HepG2 (cell line): ENCODE data around the gene DAG1. TPM values are rescaled to one million over a fixed set of nuclear protein-coding genes. Genes with fewer than 3 reads are reported as not detected.

ENCODE experiments used
- BORCS8-MEF2B ChIP-seq: sonication (generic); formaldehyde crosslinking; IDR thresholded peaks from 2 replicates; pipeline ENCODE4 v1.8.0; 2022; ENCODE audit warnings: mild to moderate bottlenecking, missing genetic modification reagents
- BRCA1 ChIP-seq: sonication (generic); formaldehyde crosslinking; IDR thresholded peaks from 2 replicates; pipeline ENCODE4 v1.4.0; 2020; ENCODE audit warnings: missing genetic modification reagents
- CEBPB ChIP-seq: IDR thresholded peaks from 2 replicates; pipeline ENCODE4 v1.6.1; 2011; ENCODE audit warnings: low read depth, low read length, improper control_type of control experiment, borderline replicate concordance
- ELF4 ChIP-seq: sonication (generic); formaldehyde crosslinking; IDR thresholded peaks from 2 replicates; pipeline ENCODE4 v1.5.0; 2020; ENCODE audit warnings: missing genetic modification reagents, mild to moderate bottlenecking, moderate library complexity, borderline replicate concordance
- HNF4A ChIP-seq: sonication (generic); formaldehyde crosslinking; IDR thresholded peaks from 2 replicates; pipeline ENCODE4 v1.4.0; 2020; ENCODE audit warnings: missing genetic modification reagents
- MED1 ChIP-seq: sonication (generic); formaldehyde crosslinking; IDR thresholded peaks from 2 replicates; pipeline ENCODE4 v1.4.0; 2020; ENCODE audit warnings: missing genetic modification reagents
- POLR2AphosphoS5 ChIP-seq: IDR thresholded peaks from 2 replicates; pipeline ENCODE4 v1.6.1; 2012; ENCODE audit warnings: low read depth, low read length
- SPEN ChIP-seq: sonication (generic); formaldehyde crosslinking; IDR thresholded peaks from 2 replicates; pipeline ENCODE4 v1.5.1; 2020; ENCODE audit warnings: low read depth, mild to moderate bottlenecking, missing genetic modification reagents
- SRSF4 ChIP-seq: fragments of 200-400 bp; formaldehyde crosslinking; IDR thresholded peaks from one replicate; pipeline ENCODE4 v1.6.1; 2018; ENCODE audit warnings: mild to moderate bottlenecking, low read depth, low read length, moderate library complexity; ENCODE audit not compliant: poor library complexity, severe bottlenecking
- TGIF2 ChIP-seq: IDR thresholded peaks from 2 replicates; pipeline ENCODE4 v1.6.1; 2016; ENCODE audit warnings: control low read depth, missing compliant biosample characterization
- THRA ChIP-seq: sonication (generic); formaldehyde crosslinking; IDR thresholded peaks from 2 replicates; pipeline ENCODE4 v1.4.0; 2020; ENCODE audit warnings: missing genetic modification reagents, borderline replicate concordance
- YY1 ChIP-seq: IDR thresholded peaks from 2 replicates; pipeline ENCODE4 v1.6.1; 2011; ENCODE audit warnings: low read length, low read depth, moderate library complexity, mild to moderate bottlenecking; ENCODE audit not compliant: insufficient read depth, insufficient replicate concordance
- ZBTB37 ChIP-seq: sonication (generic); formaldehyde crosslinking; IDR thresholded peaks from 2 replicates; pipeline ENCODE4 v1.4.0; 2020; ENCODE audit warnings: mild to moderate bottlenecking, missing genetic modification reagents
- ZFP36L1 ChIP-seq: sonication (generic); formaldehyde crosslinking; IDR thresholded peaks from 2 replicates; pipeline ENCODE4 v1.8.0; 2022; ENCODE audit warnings: mild to moderate bottlenecking, missing genetic modification reagents, moderate library complexity
- ZFP62 ChIP-seq: sonication (generic); formaldehyde crosslinking; IDR thresholded peaks from 2 replicates; pipeline ENCODE4 v1.4.0; 2020; ENCODE audit warnings: missing genetic modification reagents
- ZNF138 ChIP-seq: sonication (generic); formaldehyde crosslinking; IDR thresholded peaks from 2 replicates; pipeline ENCODE4 v1.5.0; 2020; ENCODE audit warnings: mild to moderate bottlenecking, low read depth, missing genetic modification reagents
- ZNF205 ChIP-seq: IDR thresholded peaks from 2 replicates; pipeline ENCODE4 v1.6.1; 2018; ENCODE audit warnings: missing biosample characterization, missing genetic modification reagents
- ZNF276 ChIP-seq: sonication (generic); formaldehyde crosslinking; IDR thresholded peaks from 2 replicates; pipeline ENCODE4 v1.4.0; 2020; ENCODE audit warnings: mild to moderate bottlenecking, low read depth, missing genetic modification reagents
- ZNF30 ChIP-seq: sonication (generic); formaldehyde crosslinking; IDR thresholded peaks from 2 replicates; pipeline ENCODE4 v1.5.0; 2020; ENCODE audit warnings: mild to moderate bottlenecking, missing genetic modification reagents
- ZNF619 ChIP-seq: sonication (generic); formaldehyde crosslinking; IDR thresholded peaks from 2 replicates; pipeline ENCODE4 v1.4.0; 2020; ENCODE audit warnings: mild to moderate bottlenecking, missing genetic modification reagents
- ZNF674 ChIP-seq: sonication (generic); formaldehyde crosslinking; IDR thresholded peaks from 2 replicates; pipeline ENCODE4 v1.5.0; 2020; ENCODE audit warnings: low read depth, mild to moderate bottlenecking, missing genetic modification reagents
- ZNF792 ChIP-seq: IDR thresholded peaks from 2 replicates; pipeline ENCODE4 v1.6.1; 2016
- ZSCAN20 ChIP-seq: sonication (generic); formaldehyde crosslinking; IDR thresholded peaks from 2 replicates; pipeline ENCODE4 v1.4.0; 2020; ENCODE audit warnings: missing genetic modification reagents, mild to moderate bottlenecking, borderline replicate concordance
- polyA plus RNA-seq, 8 experiments: library from polyadenylated mRNA; depleted of rRNA in 3 of 8; stranded (reverse) in 7 of 8; unstranded in 1 of 8; fragments of >200 nt; fragmentation: Illumina TruSeq in 4 of 8; extraction: Trizol in 4 of 8; gene quantifications; 2 replicates each; pipeline versions ENCODE4 v1.2.1 to v1.2.3, GENCODE V29; 2011 to 2016; ENCODE audit warnings: low read depth in 4 of 8, missing spikeins in 1 of 8, mixed read lengths in 1 of 8; ENCODE audit not compliant: insufficient read depth in 1 of 8
- total RNA-seq, 5 experiments: library from RNA; depleted of rRNA; stranded (reverse); fragments of >200 nt; fragmentation: Illumina TruSeq; extraction: Trizol; gene quantifications; 2 replicates each; pipeline ENCODE4 v1.2.3, GENCODE V29; 2016; ENCODE audit warnings: low read depth in 1 of 5

DAG1 gene
- total and polyA plus RNA-seq, 2 of the 13 experiments (the other 11 are each of a cell fraction or from before 2014, with no cell fraction given), result 47.3 to 50.4 TPM

GRCh38 chr3:49554633-49555265, 84.7 kb downstream of the DAG1 start (continued):
- TF ChIP-seq ELF4 (CRISPR knock-in tag) (no peak), ZNF619 (CRISPR knock-in tag) (no peak), ZNF792 (no peak), POLR2AphosphoS5 (no peak), ZNF138 (peak; percentile 85; the same call in 1 of the 2 replicates), TGIF2 (CRISPR knock-in tag) (0 out of 2 replicates have a peak, but pooled peaks have one; percentile 56), BORCS8-MEF2B (CRISPR knock-in tag) (peak; percentile 35; the same call in 1 of the 2 replicates), ZFP36L1 (CRISPR knock-in tag) (no peak), THRA (CRISPR knock-in tag) (peak; percentile 17; the same call in 1 of the 2 replicates), ZNF276 (CRISPR knock-in tag) (no peak), ZNF30 (CRISPR knock-in tag) (no peak), SRSF4 (no peak), ZFP62 (CRISPR knock-in tag) (no peak), ZNF674 (0 out of 2 replicates have a peak, but pooled peaks have one; percentile 79), ZSCAN20 (CRISPR knock-in tag) (peak; percentile 71; the same call in 1 of the 2 replicates), BRCA1 (CRISPR knock-in tag) (no peak; the same call in 1 of the 2 replicates), ZBTB37 (CRISPR knock-in tag) (no peak), MED1 (CRISPR knock-in tag) (peak; percentile 19; the same call in 1 of the 2 replicates), SPEN (CRISPR knock-in tag) (0 out of 2 replicates have a peak, but pooled peaks have one; percentile 45), CEBPB (no peak), ZNF205 (CRISPR knock-in tag) (no peak), YY1 (no peak), HNF4A (CRISPR knock-in tag) (no peak)
